HepG2 (cell line): ENCODE results near the gene ADCY5. TPM values are rescaled to one million over a fixed set of nuclear protein-coding genes. Genes with fewer than 3 reads are reported as not detected.

Source experiments
- ATAC-seq: fragments of 200-7000 bp; cut with Tn5 transposase; 3 replicates; pipeline ENCODE4 v1.9.1; 2020; ENCODE audit warnings: mild to moderate bottlenecking, moderate library complexity
- BruUV-seq: library from RNA; stranded (reverse); fragments of 400-500 nt; replicated peaks from 2 replicates; lab custom pipeline; 2021; lab: Mats Ljungman, UMichigan
- CTCF ChIA-PET: fragments of 300-600 bp; formaldehyde crosslinking; extraction: SDS; loops from one replicate; lab custom pipeline; 2021; ENCODE audit warnings: low total read pairs, inconsistent platforms, low intra/inter-chr PET ratio; lab: Yijun Ruan, JAX
- POLR2A ChIA-PET: fragments of 350-600 bp; sonication (Branson Sonifier 250); formaldehyde crosslinking; loops from one replicate; lab custom pipeline; 2020; ENCODE audit warnings: antibody characterized with exemption, inconsistent platforms; lab: Yijun Ruan, JAX
- DNase-seq: peaks from one replicate; pipeline ENCODE4 v3.0.0-alpha.2; 2015; ENCODE audit warnings: low spot score
- FAIRE-seq: peaks from 3 replicates; lab custom pipeline; 2011; peaks lifted over from hg19 to GRCh38; lab: Jason Lieb, UNC
- H2AFZ ChIP-seq: one replicate; pipeline ENCODE4 v1.6.1; 2011; ENCODE audit warnings: low read length, inconsistent platforms
- H3K27ac ChIP-seq: fragments of 300-600 bp; 3 replicates; pipeline ENCODE4 v1.8.0; 2011; ENCODE audit warnings: mixed run types, mild to moderate bottlenecking, mixed read lengths, low read length, inconsistent platforms; ENCODE audit not compliant: insufficient read depth; ENCODE audit errors: extremely low read length
- H3K27me3 ChIP-seq, 2 experiments: fragments of 200-600 bp in 1 of 2; 2 replicates in 1 of 2; 3 replicates in 1 of 2; pipeline versions ENCODE4 v1.6.0 to v1.8.0; 2011; ENCODE audit warnings: low read length in 2 of 2, mild to moderate bottlenecking in 2 of 2, moderate library complexity in 2 of 2, inconsistent platforms in 1 of 2; ENCODE audit not compliant: insufficient read depth in 2 of 2, control insufficient read depth in 1 of 2
- H3K36me3 ChIP-seq, 2 experiments: fragments of 200-600 bp in 1 of 2; replicated peaks in 1 of 2; 2 replicates in 1 of 2; 3 replicates in 1 of 2; pipeline versions ENCODE4 v1.5.1 to v1.8.0; 2011; ENCODE audit warnings: low read length in 2 of 2, inconsistent platforms in 1 of 2; ENCODE audit not compliant: insufficient read depth in 2 of 2, control insufficient read depth in 1 of 2
- H3K4me1 ChIP-seq: 2 replicates; pipeline ENCODE4 v1.5.1; 2012; ENCODE audit warnings: low read length, inconsistent platforms; ENCODE audit not compliant: insufficient read depth
- H3K4me2 ChIP-seq: 2 replicates; pipeline ENCODE4 v1.6.0; 2011; ENCODE audit warnings: low read depth, low read length, inconsistent platforms
- H3K4me3 ChIP-seq, 3 experiments: fragments of 200-600 bp in 1 of 3; sonication (generic), shearing (Covaris generic) in 1 of 3; replicated peaks in 1 of 3; 2 replicates each; pipeline ENCODE4 v1.5.1; 2011 to 2016; ENCODE audit warnings: low read length in 3 of 3, inconsistent platforms in 2 of 3, low read depth in 2 of 3, mild to moderate bottlenecking in 2 of 3, control low read depth in 1 of 3, mixed read lengths in 1 of 3; ENCODE audit not compliant: insufficient read depth in 1 of 3
- H3K79me2 ChIP-seq: one replicate; pipeline ENCODE4 v1.6.1; 2011; ENCODE audit warnings: low read length, inconsistent platforms; ENCODE audit not compliant: insufficient read depth
- H3K9ac ChIP-seq: 2 replicates; pipeline ENCODE4 v1.6.0; 2011; ENCODE audit warnings: mild to moderate bottlenecking, low read depth, low read length, inconsistent platforms; ENCODE audit not compliant: insufficient read depth
- H3K9me3 ChIP-seq: 2 replicates; pipeline ENCODE4 v1.5.1; 2012; ENCODE audit warnings: mild to moderate bottlenecking, low read length
- H4K20me1 ChIP-seq: 2 replicates; pipeline ENCODE4 v1.6.0; 2011; ENCODE audit warnings: inconsistent platforms, mild to moderate bottlenecking, low read length, moderate library complexity; ENCODE audit not compliant: insufficient read depth
- AKNA ChIP-seq: sonication (generic); formaldehyde crosslinking; IDR thresholded peaks from 2 replicates; pipeline ENCODE4 v1.4.0; 2020; ENCODE audit warnings: missing genetic modification reagents, borderline replicate concordance
- CBX5 ChIP-seq: sonication (generic); formaldehyde crosslinking; IDR thresholded peaks from 2 replicates; pipeline ENCODE4 v1.4.0; 2020; ENCODE audit warnings: missing genetic modification reagents, borderline replicate concordance
- CHD4 ChIP-seq: fragments of 200-600 bp; sonication (generic); IDR thresholded peaks from 2 replicates; pipeline ENCODE4 v1.7.0; 2017; ENCODE audit warnings: mild to moderate bottlenecking, low read length, borderline replicate concordance
- FOXC1 ChIP-seq: sonication (generic); formaldehyde crosslinking; IDR thresholded peaks from 2 replicates; pipeline ENCODE4 v1.8.0; 2022; ENCODE audit warnings: mild to moderate bottlenecking, missing genetic modification reagents, borderline replicate concordance
- FOXO4 ChIP-seq: sonication (generic); formaldehyde crosslinking; conservative IDR thresholded peaks from 2 replicates; pipeline ENCODE4 v1.8.1; 2023; ENCODE audit warnings: missing genetic modification reagents
- FOXP1 ChIP-seq, 2 experiments: fragments of 450-650 bp in 1 of 2; IDR thresholded peaks; 2 replicates each; pipeline ENCODE4 v1.6.1; 2017 to 2018; ENCODE audit warnings: antibody characterized with exemption in 1 of 2
- NCOR1 ChIP-seq: fragments of 200-600 bp; sonication (generic); IDR thresholded peaks from 2 replicates; pipeline ENCODE4 v1.7.0; 2017; ENCODE audit warnings: antibody characterized with exemption, low read length, borderline replicate concordance
- NPAS2 ChIP-seq: sonication (generic); formaldehyde crosslinking; IDR thresholded peaks from 2 replicates; pipeline ENCODE4 v1.8.0; 2022; ENCODE audit warnings: mild to moderate bottlenecking, missing genetic modification reagents, borderline replicate concordance
- POLR2AphosphoS5 ChIP-seq: IDR thresholded peaks from 2 replicates; pipeline ENCODE4 v1.6.1; 2012; ENCODE audit warnings: low read depth, low read length
- PREB ChIP-seq: sonication (generic); formaldehyde crosslinking; IDR thresholded peaks from 2 replicates; pipeline ENCODE4 v1.4.0; 2020; ENCODE audit warnings: missing genetic modification reagents
- REXO4 ChIP-seq: sonication (generic); formaldehyde crosslinking; IDR thresholded peaks from 2 replicates; pipeline ENCODE4 v1.8.0; 2022; ENCODE audit warnings: missing genetic modification reagents, mild to moderate bottlenecking, borderline replicate concordance
- SIN3A ChIP-seq: IDR thresholded peaks from 2 replicates; pipeline ENCODE4 v1.6.1; 2011; ENCODE audit warnings: low read depth, mild to moderate bottlenecking, control low read depth, low read length, borderline replicate concordance
- TSC22D2 ChIP-seq: sonication (generic); formaldehyde crosslinking; IDR thresholded peaks from 2 replicates; pipeline ENCODE4 v1.5.1; 2020; ENCODE audit warnings: missing genetic modification reagents, mild to moderate bottlenecking, borderline replicate concordance
- ZNF224 ChIP-seq: sonication (generic); formaldehyde crosslinking; IDR thresholded peaks from 2 replicates; pipeline ENCODE4 v1.5.0; 2020; ENCODE audit warnings: mild to moderate bottlenecking, missing genetic modification reagents
- ZNF234 ChIP-seq: sonication (generic); formaldehyde crosslinking; conservative IDR thresholded peaks from 2 replicates; pipeline ENCODE4 v1.5.1; 2020; ENCODE audit warnings: mild to moderate bottlenecking, missing genetic modification reagents
- ZNF33B ChIP-seq: sonication (generic); formaldehyde crosslinking; IDR thresholded peaks from 2 replicates; pipeline ENCODE4 v1.5.1; 2020; ENCODE audit warnings: mild to moderate bottlenecking, missing genetic modification reagents
- WGBS: methylation state at CpG from one replicate; pipeline ENCODE4 v1.1.6; 2017; ENCODE audit warnings: low lambda C conversion rate; 5-methylcytosine and 5-hydroxymethylcytosine counted together
- in situ Hi-C: cut with HindIII; loops from 2 replicates; pipeline ENCODE4 v1.10.0; 2017; ENCODE audit warnings: low pct_unique_long_range_greater_than_20kb; ENCODE audit not compliant: extremely low pct_ligation_motif_present
- intact Hi-C: fragments of 100-400 bp; cut with micrococcal nuclease; formaldehyde crosslinking; loops from one replicate; pipeline ENCODE4 v1.10.0; 2022; ENCODE audit not compliant: unreplicated experiment
- polyA plus RNA-seq, 8 experiments: library from polyadenylated mRNA; depleted of rRNA in 3 of 8; stranded (reverse) in 7 of 8; unstranded in 1 of 8; fragments of >200 nt; fragmentation: Illumina TruSeq in 4 of 8; extraction: Trizol in 4 of 8; gene quantifications; 2 replicates each; pipeline versions ENCODE4 v1.2.1 to v1.2.3, GENCODE V29; 2011 to 2016; ENCODE audit warnings: low read depth in 4 of 8, missing spikeins in 1 of 8, mixed read lengths in 1 of 8; ENCODE audit not compliant: insufficient read depth in 1 of 8
- total RNA-seq, 5 experiments: library from RNA; depleted of rRNA; stranded (reverse); fragments of >200 nt; fragmentation: Illumina TruSeq; extraction: Trizol; gene quantifications; 2 replicates each; pipeline ENCODE4 v1.2.3, GENCODE V29; 2016; ENCODE audit warnings: low read depth in 1 of 5

ADCY5 gene
- total and polyA plus RNA-seq, 2 of the 13 experiments (the other 11 are each of a cell fraction or from before 2014, with no cell fraction given) = not detected

GRCh38 chr3:123326531-123326930 lies 122.4 kb downstream of the ADCY5 start:
- Histone ChIP-seq H3K9ac (no peak overlapping the region), H3K27me3 (peaks cover 1 to 52% of the 10 kb centered on the region in 2 experiments; a peak in 4 of 5 replicates), H2AFZ (no peak overlapping the region), H3K9me3 (no peaks in the 10 kb centered on the region), H3K4me1 (peaks cover 11% of the 10 kb centered on the region; the same call in 1 of the 2 replicates), H3K4me2 (no peak overlapping the region), H3K27ac (no peak overlapping the region), H3K36me3 (no peaks in the 10 kb centered on the region), H3K4me3 (no peak overlapping the region), H4K20me1 (no peaks in the 10 kb centered on the region), H3K79me2 (no peaks in the 10 kb centered on the region)
- CTCF ChIA-PET = no interaction called here
- 0% methylated on average over 3 of the region's 6 CpGs for WGBS
- POLR2A ChIA-PET = no interaction called here
- no peak for DNase-seq
- no peak for FAIRE-seq
- in situ Hi-C loops = loop anchor here (5.0 kb wide), 1 partner anchor 231 kb away; no protein-coding TSS in a partner anchor
- ATAC-seq = no peak
- no peak for TF ChIP-seq ZNF234
- TF ChIP-seq SIN3A = no peak
- TF ChIP-seq CHD4 = no peak
- no peak for TF ChIP-seq FOXO4
- TF ChIP-seq NCOR1 = no peak
- no peak for TF ChIP-seq NPAS2
- no peak for TF ChIP-seq REXO4 (CRISPR knock-in tag)
- TF ChIP-seq FOXC1 (CRISPR knock-in tag) = no peak
- no peak for TF ChIP-seq CBX5 (CRISPR knock-in tag)
- TF ChIP-seq ZNF33B (CRISPR knock-in tag) = no peak
- TF ChIP-seq FOXP1 (IDR thresholded peaks at IDR 0.05) = no peak
- TF ChIP-seq FOXP1 (CRISPR knock-in tag; IDR thresholded peaks at IDR 0.05) = no peak
- no peak for TF ChIP-seq POLR2AphosphoS5
- TF ChIP-seq TSC22D2 (CRISPR knock-in tag) = no peak
- no peak for TF ChIP-seq PREB (CRISPR knock-in tag)
- TF ChIP-seq ZNF224 (CRISPR knock-in tag) = no peak
- TF ChIP-seq AKNA (CRISPR knock-in tag) = no peak
- BruUV-seq = no TSS peak
- intact Hi-C loops = no loop called here
